GM11168 (cell line): Measurements from ENCODE around the gene GHITM.

Source experiments
- in situ Hi-C: fragments of 300-500 bp; cut with MboI; formaldehyde crosslinking; loops from one replicate; pipeline ENCODE4 v1.12.0; 2022; ENCODE audit warnings: low sequenced_read_pairs; ENCODE audit not compliant: unreplicated experiment

Gene GHITM

DNA sequence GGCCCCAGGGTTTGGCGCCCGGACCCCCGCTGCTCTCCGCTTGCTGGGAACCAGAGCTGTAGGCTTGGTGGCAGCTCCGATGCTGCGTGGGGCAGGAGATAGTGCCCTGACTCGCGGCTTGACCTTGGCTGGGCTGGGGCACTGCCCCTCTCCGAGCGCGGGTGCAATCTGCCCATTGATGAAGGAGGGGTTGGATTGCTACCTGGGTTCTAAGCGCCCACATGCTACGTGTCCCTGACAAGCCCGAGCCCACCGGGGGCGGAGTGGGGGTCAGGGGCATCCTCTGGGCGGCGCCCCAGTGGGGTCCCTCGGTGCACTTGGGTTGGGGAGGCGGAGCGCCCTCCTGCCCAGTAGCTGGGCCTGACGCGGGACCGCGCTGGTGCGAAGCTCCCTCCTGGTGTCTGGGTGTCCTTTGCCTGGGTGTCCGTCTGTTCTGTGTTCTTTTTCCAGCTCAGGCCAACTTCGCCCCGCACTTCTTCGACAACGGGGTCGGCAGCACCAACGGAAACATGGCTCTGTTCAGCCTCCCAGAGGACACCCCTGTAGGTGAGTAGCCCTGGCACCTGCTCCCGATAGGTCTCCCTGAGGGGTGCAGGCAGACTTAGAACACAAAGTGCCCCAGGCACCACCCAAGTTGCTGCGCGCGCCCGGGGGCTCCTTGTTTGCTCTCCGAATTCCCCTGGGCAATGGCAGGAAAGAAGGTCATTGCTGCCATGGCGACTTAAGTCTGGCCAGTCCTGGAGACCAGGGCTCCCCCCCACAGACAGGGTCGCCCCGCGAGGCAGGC is 55.9 kb downstream of the GHITM start:
- in situ Hi-C loops: no loop called here

DNA sequence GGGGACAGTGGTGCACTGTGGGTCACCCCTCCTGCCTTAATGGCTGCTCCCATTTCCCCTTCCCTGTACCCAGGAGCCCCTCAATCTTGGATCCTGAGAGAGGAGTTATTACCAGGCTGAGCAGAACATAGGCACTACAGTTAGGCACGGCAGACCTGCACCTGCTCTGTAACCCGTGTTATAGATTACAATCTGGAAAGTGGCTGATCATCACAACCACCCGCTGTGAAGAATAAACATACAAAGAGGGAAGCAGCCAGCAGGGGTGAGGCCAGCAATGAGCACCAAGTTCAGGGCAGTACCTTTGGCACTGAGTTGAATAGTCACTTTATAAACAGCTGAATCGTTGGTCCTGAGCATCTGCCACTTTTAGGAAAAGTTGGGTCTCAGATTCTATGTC is 56.8 kb downstream of the GHITM start:
- in situ Hi-C loops: no loop called here

DNA sequence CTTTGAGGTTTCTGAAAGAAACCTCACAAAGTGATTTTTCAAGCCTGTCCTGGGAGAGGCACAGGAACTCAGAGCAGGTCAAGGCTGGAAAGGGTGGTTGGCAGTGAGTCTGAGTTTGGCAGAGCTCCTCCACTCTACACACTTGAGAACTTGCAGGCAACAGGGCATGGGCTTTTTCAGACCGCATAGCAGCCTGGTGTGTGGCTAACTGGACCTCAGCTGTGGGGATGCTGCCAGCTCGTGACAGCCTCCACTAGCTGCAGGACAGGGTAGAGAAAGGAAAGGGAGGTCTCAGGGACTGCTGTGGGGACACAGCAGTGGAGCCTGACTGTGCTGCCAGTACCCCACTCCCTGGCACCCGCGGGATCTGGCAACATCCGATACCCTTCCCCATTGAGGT is 57.6 kb downstream of the GHITM start:
- in situ Hi-C loops: no loop called here

DNA sequence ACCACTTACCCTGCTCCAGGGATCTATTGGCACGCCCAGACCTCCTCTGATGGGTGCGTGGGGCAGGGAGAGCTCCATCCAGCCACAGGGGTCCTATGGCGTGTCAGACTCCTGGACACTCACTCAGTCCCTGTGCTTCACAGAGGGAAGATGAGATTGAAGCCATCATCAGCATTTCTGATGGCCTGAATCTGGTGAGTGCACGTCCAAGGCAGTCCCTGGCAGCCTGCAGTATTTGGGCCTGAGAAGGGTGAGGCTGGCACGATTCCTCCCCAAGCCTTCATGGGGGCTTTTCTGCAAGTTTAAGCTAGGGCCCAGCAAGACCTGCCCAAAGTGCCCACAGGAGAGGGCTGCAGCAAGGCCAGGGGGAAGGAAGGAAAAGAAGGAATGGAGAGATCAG is 58.3 kb downstream of the GHITM start:
- in situ Hi-C loops: no loop called here

DNA sequence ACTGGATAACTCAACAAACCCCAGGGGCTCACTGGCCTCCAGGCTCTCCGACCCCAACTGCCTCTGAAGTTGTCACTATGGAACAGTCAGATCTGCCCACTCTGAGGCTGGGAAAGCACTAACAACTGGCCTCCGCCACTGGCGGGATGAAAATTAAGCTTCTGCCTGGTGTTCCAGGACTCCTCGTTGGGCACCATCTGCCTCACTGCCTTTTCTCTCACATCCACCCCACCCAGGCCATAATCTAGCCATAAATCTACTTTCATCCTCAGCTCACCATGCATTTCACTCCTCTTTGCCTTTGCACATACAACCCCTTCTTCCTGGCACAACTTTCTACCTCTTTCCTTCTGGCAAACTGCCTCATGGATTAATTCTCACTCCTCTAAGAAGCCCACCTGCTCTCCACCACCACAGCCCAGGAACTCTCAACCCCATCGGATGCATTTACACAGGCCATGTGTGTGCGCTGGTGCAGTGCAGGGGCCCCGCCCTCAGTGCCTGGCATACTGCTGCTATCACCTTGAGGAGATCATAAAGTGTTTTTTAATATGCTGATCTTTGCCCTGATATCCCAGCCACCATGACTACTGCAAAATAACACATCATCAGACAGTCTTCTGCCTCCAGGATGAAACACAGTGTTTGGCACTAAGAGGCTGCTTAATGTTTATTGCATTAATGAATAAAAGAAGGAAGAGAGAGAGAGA is 59.1 kb downstream of the GHITM start:
- in situ Hi-C loops: no loop called here

DNA sequence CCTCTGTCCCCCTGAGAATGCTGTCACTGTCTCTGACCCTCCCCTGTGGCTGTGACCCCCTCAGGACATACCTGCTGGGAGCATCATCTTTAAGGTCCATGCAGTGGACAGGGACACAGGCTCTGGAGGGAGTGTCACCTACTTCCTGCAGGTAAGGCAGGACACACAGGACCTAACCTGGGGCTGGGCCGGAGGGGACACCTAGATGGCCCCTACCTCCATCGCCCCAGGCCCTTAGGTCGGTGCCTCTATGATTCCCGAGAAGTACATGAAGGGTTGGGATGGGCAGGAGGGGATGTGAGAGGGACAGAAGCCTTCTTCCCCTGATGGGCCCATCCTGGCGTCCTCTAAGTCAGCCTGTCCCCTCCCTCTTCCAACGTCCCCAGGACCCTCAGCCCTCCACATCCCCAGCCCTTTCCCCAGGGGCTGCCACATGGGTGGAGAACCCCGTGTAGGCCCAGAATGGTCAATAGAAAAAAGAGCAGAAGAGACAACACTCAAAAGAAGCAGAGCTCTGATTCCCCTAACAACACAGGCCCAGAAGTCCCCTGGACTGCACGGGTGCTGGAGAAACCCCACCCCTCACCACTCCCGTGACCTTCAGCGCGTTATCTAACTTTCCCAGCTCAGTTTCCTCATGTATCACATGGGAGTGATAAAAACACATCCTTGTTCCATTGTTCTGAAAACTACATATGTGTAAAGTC is 61.4 kb downstream of the GHITM start:
- in situ Hi-C loops: no loop called here

DNA sequence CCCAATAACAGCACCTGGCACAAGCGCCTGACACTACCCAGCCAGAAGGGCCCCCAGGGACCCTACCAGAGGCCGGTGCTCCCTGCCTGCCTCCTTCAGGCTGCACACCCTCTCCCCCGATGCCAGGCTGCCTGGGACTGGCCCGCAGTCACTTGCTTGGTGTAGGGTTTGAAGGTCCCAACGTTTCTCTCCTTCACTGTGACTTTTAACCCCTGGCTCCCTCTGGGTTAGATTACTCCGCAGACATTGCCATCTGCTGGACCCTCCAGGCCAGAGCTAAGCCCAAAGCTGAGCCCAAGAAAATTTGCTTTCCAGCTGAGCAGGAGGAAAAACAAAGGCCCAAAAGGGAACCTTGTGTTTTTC is 61.9 kb downstream of the GHITM start:
- in situ Hi-C loops: no loop called here

DNA sequence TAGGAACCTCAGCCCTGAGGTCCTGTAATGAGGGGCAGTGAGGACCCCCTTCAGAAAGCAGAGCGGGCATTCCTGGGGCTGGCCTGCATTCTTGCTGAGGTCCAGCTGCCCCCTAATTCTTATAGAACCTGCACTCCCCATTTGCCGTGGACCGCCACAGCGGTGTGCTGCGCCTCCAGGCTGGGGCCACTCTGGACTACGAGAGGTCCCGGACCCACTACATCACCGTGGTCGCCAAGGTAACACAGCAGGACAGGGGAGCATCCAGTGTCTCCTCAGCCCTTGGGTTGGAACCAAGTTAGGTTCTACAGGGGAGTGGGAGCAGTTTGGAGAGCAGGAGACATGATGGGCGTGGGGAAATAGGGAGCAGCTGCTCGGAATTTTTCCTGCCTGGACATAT is 62.4 kb downstream of the GHITM start:
- in situ Hi-C loops: no loop called here

DNA sequence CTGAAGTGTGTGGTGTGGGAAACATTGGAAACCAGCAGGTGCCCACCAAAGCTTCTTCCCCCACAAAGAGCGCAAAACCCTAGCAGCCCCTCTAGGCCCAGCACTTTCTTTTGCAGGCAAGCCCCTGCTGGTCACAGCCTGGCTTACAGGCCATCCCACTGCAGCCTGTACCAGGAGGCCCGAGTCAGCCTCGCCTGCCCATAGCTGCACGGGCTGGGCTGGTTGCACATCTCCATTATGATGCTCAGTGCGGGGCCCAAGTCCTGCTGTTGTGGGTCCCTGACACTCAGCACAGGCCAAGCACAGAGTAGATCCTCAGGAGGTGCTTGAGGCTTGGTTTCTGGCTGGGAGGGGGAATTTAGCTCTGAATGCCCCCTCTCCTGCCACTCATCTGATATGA is 63.0 kb downstream of the GHITM start:
- in situ Hi-C loops: no loop called here
